ENCODE measurements around the gene MAP3K5.

MAP3K5 gene

DNA sequence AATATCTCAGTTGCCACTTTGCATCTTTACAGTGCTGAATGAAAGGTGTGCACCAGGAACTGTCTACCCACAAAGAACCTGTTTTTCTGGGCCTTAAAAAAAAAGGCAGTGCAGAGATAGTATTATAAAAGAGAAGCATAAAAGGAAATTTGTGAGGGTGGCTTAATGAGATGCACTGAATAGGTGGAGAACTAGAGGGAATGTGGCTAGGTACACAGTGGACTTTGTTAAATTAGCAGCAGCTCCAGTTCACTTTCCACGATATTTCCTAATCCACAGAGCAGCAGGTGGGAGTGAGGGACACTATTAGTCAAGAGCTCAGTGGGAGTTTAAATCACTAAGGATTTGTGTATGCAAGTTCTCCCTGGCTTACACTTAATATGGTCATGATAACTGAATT lies 280.9 kb downstream of the MAP3K5 start:
- in situ Hi-C loops (cut with MboI; ENCODE audit: low sequenced_read_pairs, unreplicated experiment): no loop called here
- TF ChIP-seq CTCF (IDR thresholded peaks at IDR 0.05; ENCODE audit: borderline replicate concordance, control extremely low read depth, extremely low read depth, insufficient read depth, missing control alignments): no peak
- DNase-seq (ENCODE audit: low spot score): no peak

GRCh38 chr6:136510782-136511181 lies 281.5 kb downstream of the MAP3K5 start:
- in situ Hi-C loops (cut with MboI; ENCODE audit: low sequenced_read_pairs, unreplicated experiment): no loop called here
- DNase-seq (ENCODE audit: low spot score): peak; percentile 17
- no peak for TF ChIP-seq CTCF (IDR thresholded peaks at IDR 0.05; ENCODE audit: borderline replicate concordance, control extremely low read depth, extremely low read depth, insufficient read depth, missing control alignments)

- DNase-seq (ENCODE audit: low spot score): no peak
- in situ Hi-C loops (cut with MboI; ENCODE audit: low sequenced_read_pairs, unreplicated experiment): no loop called here
- no peak for TF ChIP-seq CTCF (IDR thresholded peaks at IDR 0.05; ENCODE audit: borderline replicate concordance, control extremely low read depth, extremely low read depth, insufficient read depth, missing control alignments)
Measured at GRCh38 chr6:136510299-136510698, 282.0 kb downstream of the MAP3K5 start.

- in situ Hi-C loops (cut with MboI; ENCODE audit: low sequenced_read_pairs, unreplicated experiment): no loop called here
- TF ChIP-seq CTCF (IDR thresholded peaks at IDR 0.05; ENCODE audit: borderline replicate concordance, control extremely low read depth, extremely low read depth, insufficient read depth, missing control alignments): no peak
- no peak for DNase-seq (ENCODE audit: low spot score)
Measured at GRCh38 chr6:136508725-136509392, 283.4 kb downstream of the MAP3K5 start.
